A673 (cell line): ENCODE data around the gene COL19A1. TPM values are rescaled to one million over a fixed set of nuclear protein-coding genes. Genes with fewer than 3 reads are reported as not detected.

Experiments
- BruUV-seq: library from RNA; stranded (reverse); fragments of 400-500 nt; replicated peaks from 2 replicates; lab custom pipeline; 2021; lab: Mats Ljungman, UMichigan
- CTCF ChIA-PET: fragments of 300-600 bp; sonication (Branson Sonifier 250); formaldehyde crosslinking; loops from one replicate; lab custom pipeline; 2022; ENCODE audit warnings: antibody characterized with exemption; lab: Charles Lee
- POLR2A ChIA-PET: fragments of 300-600 bp; sonication (Branson Sonifier 250); formaldehyde crosslinking; loops from one replicate; lab custom pipeline; 2022; ENCODE audit warnings: antibody characterized with exemption; ENCODE audit not compliant: low non-redundant PET; lab: Charles Lee
- DNase-seq: peaks from one replicate; pipeline ENCODE4 v3.0.0-alpha.2; 2015; ENCODE audit warnings: low spot score
- H3K27ac ChIP-seq: fragments of 200-600 bp; sonication (generic); 2 replicates; pipeline ENCODE4 v1.5.1; 2016; ENCODE audit warnings: mixed run types, low read depth, mild to moderate bottlenecking, mixed read lengths, antibody characterized with exemption, low read length; ENCODE audit not compliant: poor library complexity, severe bottlenecking
- H3K27me3 ChIP-seq: fragments of 200-600 bp; sonication (generic); replicated peaks from 2 replicates; pipeline ENCODE4 v1.6.1; 2017; ENCODE audit warnings: mixed run types, low read depth, mild to moderate bottlenecking, mixed read lengths, antibody characterized with exemption, low read length; ENCODE audit not compliant: insufficient read depth, poor library complexity
- H3K36me3 ChIP-seq: fragments of 200-600 bp; sonication (generic); 2 replicates; pipeline ENCODE4 v1.6.1; 2016; ENCODE audit warnings: mixed run types, mild to moderate bottlenecking, mixed read lengths, antibody characterized with exemption, low read length; ENCODE audit not compliant: insufficient read depth, poor library complexity, severe bottlenecking
- H3K4me1 ChIP-seq: fragments of 200-600 bp; sonication (generic); 2 replicates; pipeline ENCODE4 v1.6.1; 2017; ENCODE audit warnings: mixed run types, mild to moderate bottlenecking, mixed read lengths, antibody characterized with exemption, low read length; ENCODE audit not compliant: insufficient read depth, poor library complexity, severe bottlenecking
- H3K4me3 ChIP-seq: fragments of 200-600 bp; sonication (generic); 2 replicates; pipeline ENCODE4 v1.5.1; 2016; ENCODE audit warnings: low read depth, mixed run types, mild to moderate bottlenecking, mixed read lengths, low read length; ENCODE audit not compliant: poor library complexity, severe bottlenecking
- H3K9me3 ChIP-seq: fragments of 200-600 bp; sonication (generic); 2 replicates; pipeline ENCODE4 v1.6.1; 2016; ENCODE audit warnings: mixed run types, low read depth, mild to moderate bottlenecking, mixed read lengths, antibody characterized with exemption, low read length; ENCODE audit not compliant: poor library complexity, severe bottlenecking
- EZH2 ChIP-seq: fragments of 200-600 bp; sonication (generic); IDR thresholded peaks from 2 replicates; pipeline ENCODE4 v1.6.1; 2017; ENCODE audit warnings: borderline replicate concordance, low read depth, mild to moderate bottlenecking, mixed read lengths, antibody characterized with exemption, low read length; ENCODE audit not compliant: poor library complexity, severe bottlenecking
- intact Hi-C: fragments of 100-400 bp; cut with micrococcal nuclease; formaldehyde crosslinking; loops from one replicate; pipeline ENCODE4 v1.10.0; 2022; ENCODE audit not compliant: unreplicated experiment
- total RNA-seq: library from RNA; stranded (reverse); gene quantifications from 2 replicates; pipeline ENCODE4 v1.2.3, GENCODE V29; 2021
- TF ChIP-seq, protein P1 (sequence below): fragments of 300-800, 200-600 bp; sonication (generic); conservative IDR thresholded peaks from 2 replicates; pipeline ENCODE4 v1.5.1; 2017; ENCODE audit warnings: low read depth, mild to moderate bottlenecking, antibody characterized with exemption, low read length, moderate library complexity, mixed read lengths

Gene COL19A1
- total RNA-seq, 1 experiment from 2014 or later, result 0.37 TPM

DNA sequence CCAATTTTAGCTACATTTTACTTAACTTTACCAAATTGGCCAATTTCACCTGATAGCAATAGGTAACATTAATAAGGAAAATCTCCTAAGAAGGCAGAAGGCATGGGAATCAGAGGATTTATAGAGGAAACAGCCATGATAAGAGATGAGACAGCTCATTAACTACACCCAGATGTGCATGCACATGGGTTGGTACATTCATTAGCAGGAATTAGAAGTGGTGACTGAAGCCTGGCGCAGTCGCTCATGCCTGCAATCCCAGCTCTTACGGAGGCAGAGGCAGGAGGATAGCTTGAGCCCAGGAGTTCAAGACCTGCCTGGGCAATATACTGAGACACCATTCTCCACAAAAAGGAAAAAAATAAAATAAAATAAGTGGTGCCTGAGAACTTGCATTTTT lies 263.0 kb downstream of the COL19A1 start:
- TF ChIP-seq EZH2, result no peak
- TF ChIP-seq, protein P1, sequence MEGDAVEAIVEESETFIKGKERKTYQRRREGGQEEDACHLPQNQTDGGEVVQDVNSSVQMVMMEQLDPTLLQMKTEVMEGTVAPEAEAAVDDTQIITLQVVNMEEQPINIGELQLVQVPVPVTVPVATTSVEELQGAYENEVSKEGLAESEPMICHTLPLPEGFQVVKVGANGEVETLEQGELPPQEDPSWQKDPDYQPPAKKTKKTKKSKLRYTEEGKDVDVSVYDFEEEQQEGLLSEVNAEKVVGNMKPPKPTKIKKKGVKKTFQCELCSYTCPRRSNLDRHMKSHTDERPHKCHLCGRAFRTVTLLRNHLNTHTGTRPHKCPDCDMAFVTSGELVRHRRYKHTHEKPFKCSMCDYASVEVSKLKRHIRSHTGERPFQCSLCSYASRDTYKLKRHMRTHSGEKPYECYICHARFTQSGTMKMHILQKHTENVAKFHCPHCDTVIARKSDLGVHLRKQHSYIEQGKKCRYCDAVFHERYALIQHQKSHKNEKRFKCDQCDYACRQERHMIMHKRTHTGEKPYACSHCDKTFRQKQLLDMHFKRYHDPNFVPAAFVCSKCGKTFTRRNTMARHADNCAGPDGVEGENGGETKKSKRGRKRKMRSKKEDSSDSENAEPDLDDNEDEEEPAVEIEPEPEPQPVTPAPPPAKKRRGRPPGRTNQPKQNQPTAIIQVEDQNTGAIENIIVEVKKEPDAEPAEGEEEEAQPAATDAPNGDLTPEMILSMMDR, result no peak
- POLR2A ChIA-PET, result no interaction called here
- no peak for DNase-seq
- H3K27ac ChIP-seq, result no peak overlapping the region
- no peaks in the 10 kb centered on the region for H3K36me3 ChIP-seq
- intact Hi-C loops, result no loop called here
- H3K9me3 ChIP-seq, result no peaks in the 10 kb centered on the region
- H3K27me3 ChIP-seq, result no peaks in the 10 kb centered on the region
- CTCF ChIA-PET, result no interaction called here
- BruUV-seq, result no TSS peak
- peaks cover 18% of the 10 kb centered on the region for H3K4me1 ChIP-seq
- no peak overlapping the region for H3K4me3 ChIP-seq

DNA sequence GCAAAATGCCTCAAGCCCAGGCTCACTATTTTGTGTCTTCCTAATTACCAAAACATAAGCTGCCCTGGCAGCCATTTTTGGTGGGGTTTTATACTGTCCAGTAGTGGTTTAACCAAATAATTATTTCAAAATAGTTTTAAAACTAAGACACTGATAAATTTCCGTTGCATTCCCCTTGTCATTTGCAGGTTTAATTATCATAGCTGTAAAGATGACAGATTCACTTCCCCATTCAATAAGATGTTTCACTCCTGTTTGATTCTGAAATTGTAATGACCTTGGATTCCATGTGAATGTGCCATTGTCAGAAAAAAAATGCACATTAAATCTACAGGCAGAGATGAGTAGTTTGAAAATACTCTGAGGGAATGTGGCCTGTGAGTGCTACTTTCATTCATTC lies 264.5 kb downstream of the COL19A1 start:
- H3K27me3 ChIP-seq, result no peaks in the 10 kb centered on the region
- TF ChIP-seq EZH2, result no peak
- TF ChIP-seq, protein P1, result no peak
- intact Hi-C loops, result no loop called here
- ChIA-PET POLR2A (no interaction called here), CTCF (no interaction called here)
- H3K9me3 ChIP-seq, result no peaks in the 10 kb centered on the region
- no peak for DNase-seq
- H3K4me3 ChIP-seq, result no peak overlapping the region
- no TSS peak for BruUV-seq
- H3K27ac ChIP-seq, result no peak overlapping the region
- H3K36me3 ChIP-seq, result no peaks in the 10 kb centered on the region
- H3K4me1 ChIP-seq, result peaks cover 18% of the 10 kb centered on the region

GRCh38 chr6:70131528-70131927 lies 265.2 kb downstream of the COL19A1 start:
- no peaks in the 10 kb centered on the region for H3K9me3 ChIP-seq
- H3K4me3 ChIP-seq, result no peak overlapping the region
- TF ChIP-seq, protein P1, result no peak
- TF ChIP-seq EZH2, result no peak
- peak overlapping the region; percentile 14 for H3K27ac ChIP-seq
- DNase-seq, result peak; percentile 60
- ChIA-PET POLR2A (no interaction called here), CTCF (no interaction called here)
- H3K36me3 ChIP-seq, result no peaks in the 10 kb centered on the region
- no TSS peak for BruUV-seq
- peaks cover 18% of the 10 kb centered on the region for H3K4me1 ChIP-seq
- no peaks in the 10 kb centered on the region for H3K27me3 ChIP-seq
- intact Hi-C loops, result no loop called here
